Activated naive CD4-positive, alpha-beta T cell treated with anti-CD3 and anti-CD28 coated beads for 36 hours (primary cell): ENCODE data around the gene EGLN2. TPM values are rescaled to one million over a fixed set of nuclear protein-coding genes. Genes with fewer than 3 reads are reported as not detected.
A peak's percentile ranks its signal among the peaks of the same experiment; 100 is the strongest.
"Not testable (repeated sequence)": the region's sequence is repeated elsewhere in the genome, so short reads cannot be mapped to it uniquely, and the experiment has no call there.

Experiments used
- CTCF ChIA-PET: fragments of 350-600 bp; sonication (Branson Sonifier 250); formaldehyde crosslinking; loops from one replicate; lab custom pipeline; 2021; ENCODE audit warnings: antibody characterized with exemption; lab: Charles Lee
- DNase-seq: peaks from one replicate; pipeline ENCODE4 v3.0.0-alpha.2; 2020
- H3K27ac Mint-ChIP-seq: one replicate; pipeline ENCODE4 v1.8.0; 2021; ENCODE audit warnings: mild to moderate bottlenecking, mixed read lengths
- H3K27me3 Mint-ChIP-seq: one replicate; pipeline ENCODE4 v1.8.0; 2021; ENCODE audit warnings: low read depth, mixed read lengths
- H3K36me3 Mint-ChIP-seq: one replicate; pipeline ENCODE4 v1.8.0; 2021; ENCODE audit warnings: low read depth, mixed read lengths
- H3K4me1 Mint-ChIP-seq: one replicate; pipeline ENCODE4 v1.8.0; 2021; ENCODE audit warnings: low read depth, mixed read lengths
- H3K4me3 Mint-ChIP-seq: one replicate; pipeline ENCODE4 v1.8.0; 2021; ENCODE audit warnings: mild to moderate bottlenecking, moderate library complexity, mixed read lengths
- H3K9me3 Mint-ChIP-seq: one replicate; pipeline ENCODE4 v1.8.0; 2021; ENCODE audit warnings: mixed read lengths
- intact Hi-C: fragments of 100-400 bp; cut with micrococcal nuclease; formaldehyde crosslinking; loops from one replicate; pipeline ENCODE4 v1.15.1; 2023
- total RNA-seq, 2 experiments: library from RNA; stranded (reverse); gene quantifications; one replicate each; pipeline ENCODE4 v1.2.3, GENCODE V29; 2021

Gene EGLN2
- total RNA-seq, 2 experiments from 2014 or later, result 80.0 to 83.7 TPM

DNA sequence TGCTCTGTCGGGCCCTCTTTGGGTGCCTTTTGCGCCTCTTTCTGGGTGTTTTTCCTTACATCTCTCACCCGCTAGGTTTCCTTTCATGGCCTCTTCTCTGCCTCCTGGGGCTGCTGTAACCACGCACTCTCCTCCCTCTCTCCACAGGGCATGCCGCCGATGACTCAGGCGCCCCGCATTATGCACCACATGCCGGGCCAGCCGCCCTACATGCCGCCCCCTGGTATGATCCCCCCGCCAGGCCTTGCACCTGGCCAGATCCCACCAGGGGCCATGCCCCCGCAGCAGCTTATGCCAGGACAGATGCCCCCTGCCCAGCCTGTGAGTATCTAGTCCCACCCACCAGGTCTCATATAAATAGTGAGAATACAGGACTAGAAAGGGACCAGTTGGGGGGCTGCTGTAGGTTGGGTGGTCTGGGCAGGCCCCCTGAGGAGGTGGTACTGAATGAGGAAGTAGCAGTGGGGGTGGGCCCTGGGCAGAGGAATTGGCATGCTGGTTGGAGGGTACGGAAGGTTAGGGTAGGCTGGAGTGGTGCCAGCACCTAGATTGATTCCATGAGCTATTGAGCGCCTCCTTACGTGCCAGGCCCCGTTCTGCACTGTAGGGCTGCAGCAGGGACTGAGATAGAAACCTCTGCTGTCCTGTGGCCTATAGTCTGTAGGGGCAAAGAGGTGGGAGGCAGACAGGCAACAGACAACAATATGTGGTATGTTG lies 36.1 kb upstream of the EGLN2 start:
- Mint-ChIP-seq H3K4me1 (peaks cover 56% of the 10 kb centered on the region), H3K9me3 (no peaks in the 10 kb centered on the region), H3K36me3 (peaks cover 65% of the 10 kb centered on the region), H3K4me3 (no peak overlapping the region), H3K27ac (peak overlapping the region; percentile 51), H3K27me3 (no peaks in the 10 kb centered on the region)
- CTCF ChIA-PET, result interaction anchor here (0.6 kb wide), 1 partner anchor 314 kb away, joined by 3 read pairs; no protein-coding TSS in a partner anchor
- intact Hi-C loops, result no loop called here
- no peak for DNase-seq

DNA sequence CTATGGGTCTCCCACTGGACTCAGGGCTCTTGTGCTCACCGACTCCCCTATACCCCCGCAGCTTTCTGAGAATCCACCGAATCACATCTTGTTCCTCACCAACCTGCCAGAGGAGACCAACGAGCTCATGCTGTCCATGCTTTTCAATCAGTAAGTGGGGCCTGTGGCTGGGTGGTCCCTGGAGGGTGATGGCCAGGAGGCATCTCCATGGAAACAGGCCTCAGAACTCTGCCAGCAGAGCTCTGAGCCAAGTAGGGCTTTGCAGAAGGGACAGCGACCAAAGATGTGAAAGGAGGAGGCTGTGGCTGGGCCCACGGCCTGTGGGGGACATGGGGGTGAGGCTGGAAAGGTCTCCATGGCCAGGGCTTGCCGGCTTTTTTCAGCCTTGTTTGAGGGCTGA lies 35.5 kb upstream of the EGLN2 start:
- peaks cover 52% of the 10 kb centered on the region for H3K4me1 Mint-ChIP-seq
- CTCF ChIA-PET, result interaction anchor here (0.6 kb wide), 1 partner anchor 315 kb away, joined by 3 read pairs; no protein-coding TSS in a partner anchor
- DNase-seq, result no peak
- H3K36me3 Mint-ChIP-seq, result peaks cover 59% of the 10 kb centered on the region
- H3K4me3 Mint-ChIP-seq, result no peak overlapping the region
- H3K27me3 Mint-ChIP-seq, result no peaks in the 10 kb centered on the region
- no peak overlapping the region for H3K27ac Mint-ChIP-seq
- no peaks in the 10 kb centered on the region for H3K9me3 Mint-ChIP-seq
- intact Hi-C loops, result no loop called here

DNA sequence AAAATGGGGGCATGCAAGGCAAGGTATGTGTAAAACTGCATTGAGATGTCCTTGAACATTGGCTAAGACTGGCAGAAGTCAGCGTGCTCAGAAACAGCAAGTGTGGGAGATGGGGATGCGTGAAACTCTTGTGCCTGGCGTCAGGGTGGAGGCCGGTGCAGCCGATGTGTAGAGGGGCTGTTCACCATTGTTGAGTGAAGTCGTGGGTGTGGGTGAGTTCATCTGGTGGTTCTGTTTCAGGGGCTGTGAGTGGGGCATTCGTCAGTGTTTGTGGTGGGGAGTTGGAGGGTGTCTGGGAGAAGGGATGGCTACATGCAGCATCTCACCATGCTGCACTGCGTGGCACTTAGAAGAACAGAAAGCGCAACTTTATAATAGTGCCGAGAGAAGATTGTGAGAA lies 35.0 kb upstream of the EGLN2 start:
- H3K4me3 Mint-ChIP-seq, result no peak overlapping the region
- no peak for DNase-seq
- no peaks in the 10 kb centered on the region for H3K9me3 Mint-ChIP-seq
- H3K27me3 Mint-ChIP-seq, result no peaks in the 10 kb centered on the region
- intact Hi-C loops, result no loop called here
- peaks cover 54% of the 10 kb centered on the region for H3K4me1 Mint-ChIP-seq
- peaks cover 59% of the 10 kb centered on the region for H3K36me3 Mint-ChIP-seq
- CTCF ChIA-PET, result no interaction called here
- peak overlapping the region; percentile 4 for H3K27ac Mint-ChIP-seq

DNA sequence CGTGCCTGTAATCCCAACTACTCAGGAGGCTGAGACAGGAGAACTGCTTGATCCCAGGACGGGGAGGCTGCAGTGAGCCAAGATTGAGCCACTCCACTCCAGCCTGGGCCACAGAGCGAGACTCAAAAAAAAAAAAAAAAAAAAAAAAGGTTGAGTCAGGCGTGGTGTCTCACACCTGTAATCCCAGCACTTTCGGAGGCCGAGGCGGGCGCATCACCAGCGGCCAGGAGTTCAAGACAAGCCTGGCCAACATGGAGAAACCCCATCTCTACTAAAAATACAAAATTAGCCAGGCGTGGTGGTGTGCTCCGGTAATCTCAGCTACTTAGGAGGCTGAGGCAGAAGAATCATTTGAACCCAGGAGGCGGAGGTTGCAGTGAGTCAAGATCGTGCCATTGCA lies 32.6 kb upstream of the EGLN2 start:
- peaks cover 56% of the 10 kb centered on the region for H3K36me3 Mint-ChIP-seq
- intact Hi-C loops, DNase-seq, H3K4me3 Mint-ChIP-seq, H3K9me3 Mint-ChIP-seq, H3K27me3 Mint-ChIP-seq, H3K27ac Mint-ChIP-seq: not testable (repeated sequence)
- CTCF ChIA-PET, result interaction anchor here (0.9 to 1.1 kb wide), 3 partner anchors 11 to 40 kb away, joined by 3 to 4 read pairs (median 3); no protein-coding TSS in a partner anchor
- peaks cover 47% of the 10 kb centered on the region for H3K4me1 Mint-ChIP-seq

DNA sequence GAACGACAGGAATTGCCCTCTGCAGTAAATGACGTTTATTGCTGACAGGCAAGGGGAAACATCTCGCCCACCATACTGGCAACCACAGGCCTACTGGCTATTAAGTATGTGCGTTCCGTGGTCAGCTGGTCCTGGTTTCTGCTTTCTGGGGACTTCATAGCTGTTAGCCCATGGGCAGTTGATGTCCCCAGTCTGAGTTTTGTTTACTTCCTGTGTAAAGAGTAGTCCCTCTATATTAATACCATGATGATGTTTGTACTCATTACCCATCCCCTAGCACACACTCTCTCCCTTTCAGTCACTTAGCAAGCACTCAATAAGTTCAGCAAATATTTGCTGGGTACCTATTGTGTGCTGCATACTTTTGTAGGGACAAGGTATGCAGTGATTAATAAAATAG lies 30.1 kb upstream of the EGLN2 start:
- Mint-ChIP-seq H3K4me3 (no peak overlapping the region), H3K9me3 (peaks cover 3% of the 10 kb centered on the region), H3K4me1 (peaks cover 25% of the 10 kb centered on the region), H3K27me3 (no peaks in the 10 kb centered on the region), H3K36me3 (peaks cover 38% of the 10 kb centered on the region), H3K27ac (no peak overlapping the region)
- no peak for DNase-seq
- intact Hi-C loops, result no loop called here
- CTCF ChIA-PET, result no interaction called here

DNA sequence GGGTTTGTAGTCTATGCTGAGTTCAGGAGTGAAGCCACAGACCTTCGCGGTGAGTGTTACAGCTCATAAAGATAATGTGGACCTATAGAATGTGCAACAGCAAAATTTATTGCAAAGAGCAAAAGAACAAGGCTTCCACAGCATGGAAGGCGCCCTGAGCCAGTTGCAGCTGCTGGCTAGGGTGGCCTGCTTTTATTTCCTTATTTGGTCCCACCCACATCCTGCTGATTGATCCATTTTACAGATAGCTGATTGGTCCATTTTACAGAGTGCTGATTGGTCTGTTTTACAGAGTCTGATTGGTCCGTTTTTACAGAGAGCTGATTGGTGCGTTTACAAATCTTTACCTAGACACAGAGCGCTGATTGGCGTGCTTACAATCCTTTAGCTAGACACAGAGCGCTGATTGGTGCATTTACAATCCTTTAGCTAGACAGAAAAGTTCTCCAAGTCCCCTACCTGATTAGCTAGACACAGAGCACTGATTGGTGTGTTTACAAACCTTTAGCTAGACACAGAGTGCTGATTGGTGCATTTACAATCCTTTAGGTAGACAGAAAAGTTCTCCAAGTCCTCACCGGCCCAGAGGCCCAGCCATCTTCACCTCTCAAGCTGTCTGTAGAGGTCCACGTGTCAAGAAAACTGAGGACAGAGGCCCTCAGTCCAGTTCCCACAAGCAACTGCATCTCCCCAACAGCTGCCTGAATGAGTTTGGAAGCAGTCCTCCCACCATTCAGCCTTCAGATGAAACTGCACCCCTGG lies 27.7 kb upstream of the EGLN2 start:
- Mint-ChIP-seq H3K36me3 (peaks cover 22% of the 10 kb centered on the region), H3K4me1 (peaks cover 11% of the 10 kb centered on the region)
- H3K27me3 Mint-ChIP-seq, H3K4me3 Mint-ChIP-seq, intact Hi-C loops, DNase-seq, H3K9me3 Mint-ChIP-seq, H3K27ac Mint-ChIP-seq: not testable (repeated sequence)
- CTCF ChIA-PET, result interaction anchor here (0.6 to 0.8 kb wide), 2 partner anchors 34 to 151 kb away, joined by 3 to 5 read pairs; no protein-coding TSS in a partner anchor

DNA sequence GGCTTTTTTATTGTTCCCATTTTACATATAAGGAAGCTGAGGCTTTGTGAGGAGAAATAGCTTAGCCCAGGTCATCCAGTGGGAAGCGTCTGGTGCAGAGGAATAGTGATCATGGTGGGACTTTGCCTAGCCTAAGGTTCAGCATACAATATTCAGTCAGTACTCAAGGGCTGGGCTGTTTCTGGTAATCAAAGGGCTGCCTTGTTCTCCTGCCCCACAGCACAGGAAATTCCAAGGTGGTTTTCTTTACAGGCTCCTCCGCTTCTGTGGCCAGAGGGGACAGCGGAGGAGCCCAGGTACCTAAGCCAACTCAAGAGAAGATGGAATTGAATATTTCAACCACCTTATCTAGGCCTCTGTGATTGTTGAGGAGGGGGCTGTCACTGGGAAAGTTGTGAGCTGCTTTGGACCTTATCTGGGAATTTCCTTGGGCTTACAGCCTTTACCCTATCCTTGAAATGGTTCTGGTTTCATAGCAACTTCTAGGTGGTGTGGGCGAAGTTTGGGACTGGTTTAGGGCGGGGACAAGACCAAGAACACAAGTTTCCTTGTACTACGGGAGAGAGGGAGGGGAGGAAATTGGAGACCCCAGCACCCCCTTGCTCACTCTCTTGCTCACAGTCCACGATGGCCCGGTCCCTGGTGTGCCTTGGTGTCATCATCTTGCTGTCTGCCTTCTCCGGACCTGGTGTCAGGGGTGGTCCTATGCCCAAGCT lies 23.9 kb upstream of the EGLN2 start, which contains the start of gene MIA:
MIA (plus strand) TSS at position 606 of the 716 bp plus-strand sequence; CDS start at position 628, 22 bp downstream.
- Mint-ChIP-seq H3K36me3 (peaks cover 14% of the 10 kb centered on the region), H3K27ac (no peak within 1 kb of the TSS), H3K4me3 (no peak within 1 kb of the TSS), H3K27me3 (no peaks in the 10 kb centered on the region), H3K4me1 (peaks cover 32% of the 10 kb centered on the region), H3K9me3 (peaks cover 3% of the 10 kb centered on the region)
- intact Hi-C loops, result no loop called here
- CTCF ChIA-PET, result interaction anchor here (0.8 to 0.9 kb wide), 2 partner anchors 32 to 34 kb away, joined by 3 read pairs; no protein-coding TSS in a partner anchor
- DNase-seq, result no peak

DNA sequence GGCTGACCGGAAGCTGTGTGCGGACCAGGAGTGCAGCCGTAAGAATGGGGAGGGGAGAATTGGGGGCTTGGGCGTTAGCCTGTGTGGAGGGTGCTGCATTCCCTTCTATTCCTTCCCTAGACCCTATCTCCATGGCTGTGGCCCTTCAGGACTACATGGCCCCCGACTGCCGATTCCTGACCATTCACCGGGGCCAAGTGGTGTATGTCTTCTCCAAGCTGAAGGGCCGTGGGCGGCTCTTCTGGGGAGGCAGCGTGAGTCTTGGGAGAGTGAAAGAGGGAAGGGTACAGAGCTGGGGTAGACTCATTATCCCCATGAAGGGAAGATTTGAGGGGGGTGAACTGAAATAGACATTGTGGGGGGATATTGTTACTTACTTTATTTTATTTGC lies 23.4 kb upstream of the EGLN2 start:
- Mint-ChIP-seq H3K27me3 (no peaks in the 10 kb centered on the region), H3K4me3 (no peak overlapping the region), H3K36me3 (peaks cover 11% of the 10 kb centered on the region), H3K27ac (no peak overlapping the region), H3K4me1 (peaks cover 37% of the 10 kb centered on the region), H3K9me3 (peaks cover 3% of the 10 kb centered on the region)
- intact Hi-C loops, result loop anchor here (2.0 kb wide), 1 partner anchor 51 kb away; no protein-coding TSS in a partner anchor
- no peak for DNase-seq
- CTCF ChIA-PET, result interaction anchor here (0.8 to 0.9 kb wide), 2 partner anchors 32 to 34 kb away, joined by 3 read pairs; no protein-coding TSS in a partner anchor

DNA sequence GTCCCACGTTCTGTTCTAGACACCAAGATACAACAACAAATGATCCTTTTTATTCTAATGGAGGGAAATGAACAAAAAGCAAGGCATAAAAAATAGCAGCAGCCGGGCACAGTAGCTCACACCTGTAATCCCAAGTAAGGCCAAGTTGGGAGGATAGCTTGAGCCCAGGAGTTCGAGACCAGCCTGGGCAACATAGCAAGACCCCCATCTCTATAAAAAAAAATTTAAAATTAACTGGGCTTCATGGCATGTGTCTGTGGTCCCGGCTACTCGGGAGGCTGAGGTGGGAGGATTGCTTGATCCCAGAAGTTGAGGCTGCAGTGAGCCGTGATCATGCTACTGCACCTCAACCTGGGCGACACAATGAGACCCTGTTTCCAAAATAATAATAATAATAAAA lies 22.6 kb upstream of the EGLN2 start:
- Mint-ChIP-seq H3K27me3 (no peaks in the 10 kb centered on the region), H3K9me3 (no peaks in the 10 kb centered on the region), H3K27ac (no peak overlapping the region), H3K36me3 (peaks cover 8% of the 10 kb centered on the region), H3K4me3 (no peak overlapping the region), H3K4me1 (peaks cover 39% of the 10 kb centered on the region)
- no peak for DNase-seq
- intact Hi-C loops, result loop anchor here (2.0 kb wide), 1 partner anchor 52 kb away; no protein-coding TSS in a partner anchor
- CTCF ChIA-PET, result interaction anchor here (3.4 kb wide), 1 partner anchor 30 kb away, joined by 27 read pairs; no protein-coding TSS in a partner anchor

DNA sequence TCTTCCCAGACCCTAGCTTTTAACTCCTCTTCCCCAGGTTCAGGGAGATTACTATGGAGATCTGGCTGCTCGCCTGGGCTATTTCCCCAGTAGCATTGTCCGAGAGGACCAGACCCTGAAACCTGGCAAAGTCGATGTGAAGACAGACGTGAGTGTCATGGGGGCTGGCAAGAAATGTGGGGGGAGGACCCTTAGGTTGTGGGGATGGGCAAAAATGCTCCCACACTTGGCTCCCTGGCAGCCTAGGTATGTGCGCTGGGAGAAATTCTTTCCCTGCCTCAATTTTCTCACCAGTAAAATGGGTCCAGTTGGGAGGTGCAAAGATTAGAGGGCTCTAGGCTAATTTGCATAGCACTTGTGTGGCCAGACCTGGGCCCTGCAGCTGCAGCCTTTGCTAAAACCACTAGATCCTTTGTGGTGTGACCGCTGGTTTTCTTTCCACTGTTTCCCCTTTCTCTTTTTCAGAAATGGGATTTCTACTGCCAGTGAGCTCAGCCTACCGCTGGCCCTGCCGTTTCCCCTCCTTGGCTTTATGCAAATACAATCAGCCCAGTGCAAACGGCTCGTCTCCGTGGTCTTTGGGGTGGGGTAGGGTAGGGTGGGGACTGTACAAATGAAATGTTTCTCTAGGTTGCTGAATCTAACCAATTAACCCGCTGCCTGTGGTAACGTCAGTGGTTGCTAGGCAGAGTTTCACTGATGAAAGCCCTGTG lies 21.9 kb upstream of the EGLN2 start:
- peaks cover 39% of the 10 kb centered on the region for H3K4me1 Mint-ChIP-seq
- CTCF ChIA-PET, result interaction anchor here (0.8 to 3.4 kb wide), 8 partner anchors 11 to 142 kb away, joined by 3 to 27 read pairs (median 4); partner anchors contain the start of gene EGLN2

DNA sequence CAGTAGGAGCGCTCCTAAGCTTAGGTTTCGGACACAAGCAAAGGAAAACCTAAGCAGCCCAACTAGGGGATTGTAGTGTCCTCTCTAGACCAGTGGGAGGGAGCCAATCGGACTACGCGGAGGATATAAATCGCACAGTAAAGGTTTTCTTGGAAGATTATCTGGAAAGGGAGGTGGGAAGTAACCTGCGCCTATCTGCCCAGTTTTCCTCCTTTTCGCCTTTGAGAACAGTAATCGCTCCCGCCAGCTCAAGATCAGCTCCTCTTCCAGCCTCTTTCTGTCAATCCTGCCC lies 21.4 kb upstream of the EGLN2 start:
- peaks cover 6% of the 10 kb centered on the region for H3K36me3 Mint-ChIP-seq
- CTCF ChIA-PET, result interaction anchor here (0.6 to 3.4 kb wide), 10 partner anchors 12 to 143 kb away, joined by 3 to 27 read pairs (median 3); partner anchors contain the start of gene EGLN2
- peaks cover 39% of the 10 kb centered on the region for H3K4me1 Mint-ChIP-seq
- no peak for DNase-seq
- H3K27me3 Mint-ChIP-seq, result no peaks in the 10 kb centered on the region
- intact Hi-C loops, result loop anchor here (1.0 to 2.0 kb wide), 3 partner anchors 27 to 61 kb away; partner anchors contain the start of gene COQ8B
- peak overlapping the region; percentile 91 for H3K27ac Mint-ChIP-seq
- peak overlapping the region; percentile 85 for H3K4me3 Mint-ChIP-seq
- H3K9me3 Mint-ChIP-seq, result no peaks in the 10 kb centered on the region

More for the DNA sequence above, 21.9 kb upstream of the EGLN2 start:
- Mint-ChIP-seq H3K27ac (peak overlapping the region; percentile 91), H3K27me3 (no peaks in the 10 kb centered on the region), H3K36me3 (peaks cover 6% of the 10 kb centered on the region), H3K9me3 (no peaks in the 10 kb centered on the region), H3K4me3 (peak overlapping the region; percentile 85)
- intact Hi-C loops, result loop anchor here (1.0 to 2.0 kb wide), 3 partner anchors 27 to 61 kb away; partner anchors contain the start of gene COQ8B
- DNase-seq, result peak; percentile 98
